ENCODE data around the gene PPM1H. TPM values are rescaled to one million over a fixed set of nuclear protein-coding genes. Genes with fewer than 3 reads are reported as not detected.

PPM1H gene
- total and polyA plus RNA-seq, 10 of the 15 experiments (the other 5 are each of a cell fraction or from before 2014, with no cell fraction given) = 0.11 to 0.83 (median 0.49) TPM

DNA sequence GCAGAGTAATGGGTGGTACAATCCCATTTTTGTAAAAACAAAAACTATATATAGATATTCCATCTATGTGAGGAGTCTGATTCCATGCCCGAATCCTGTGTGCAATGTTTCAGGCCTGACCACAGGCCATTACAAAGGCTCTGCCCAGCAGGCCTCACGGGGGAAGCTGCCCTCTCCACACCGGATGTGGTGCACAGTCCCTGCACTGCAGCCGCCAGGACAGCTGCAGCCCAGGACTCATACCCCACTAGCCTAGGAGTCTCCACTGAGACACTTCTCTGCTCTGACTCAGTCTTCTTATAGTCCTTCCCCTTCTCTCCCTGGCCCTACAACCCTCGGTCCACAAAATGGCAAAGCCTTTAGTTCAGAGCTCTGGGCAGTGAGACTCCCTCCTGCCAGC lies 190.4 kb downstream of the PPM1H start:
- in situ Hi-C loops (cut with MboI) = no loop called here
- no peaks in the 10 kb centered on the region for H3K79me2 ChIP-seq (ENCODE audit: control insufficient read depth, insufficient read depth, low read length)
- DNase-seq (ENCODE audit: low read depth, low spot score) = no peak
- H3K4me2 ChIP-seq (ENCODE audit: control insufficient read depth, insufficient read depth) = peak overlapping the region; percentile 31
- SMC1A ChIA-PET (ENCODE audit: uncharacterized antibody, unreplicated experiment) = interaction anchor here (0.6 kb wide), 1 partner anchor 40 kb away, joined by 3 read pairs; no protein-coding TSS in a partner anchor
- H3K9ac ChIP-seq (ENCODE audit: control insufficient read depth, insufficient read depth, low read length) = no peak overlapping the region
- peak; percentile 85 for ATAC-seq
- H2AFZ ChIP-seq (ENCODE audit: control insufficient read depth, low read depth, low read length) = peak overlapping the region; percentile 67
- POLR2A ChIA-PET = interaction anchor here (1.0 kb wide), 1 partner anchor 19 kb away, joined by 3 read pairs; no protein-coding TSS in a partner anchor
- CTCF ChIA-PET = no interaction called here
- 12% methylated on average over 5 of the region's 5 CpGs for WGBS (ENCODE audit: insufficient coverage, insufficient replicate concordance, low lambda C conversion rate, missing lambda C conversion rate)
- no peaks in the 10 kb centered on the region for H3K27me3 ChIP-seq (replicated peaks in 1 of 2; ENCODE audit: control insufficient read depth in 2 of 2, insufficient read depth in 2 of 2, low read length in 1 of 2)
- intact Hi-C loops (cut with micrococcal nuclease; ENCODE audit: unreplicated experiment) = no loop called here
- H3K36me3 ChIP-seq (ENCODE audit: control insufficient read depth in 2 of 2, insufficient read depth in 2 of 2, low read length in 1 of 2) = no peaks in the 10 kb centered on the region
- RAD21 ChIA-PET (ENCODE audit: unreplicated experiment) = no interaction called here
- H3K9me3 ChIP-seq (replicated peaks; ENCODE audit: control insufficient read depth, insufficient read depth, low read length) = no peaks in the 10 kb centered on the region
- H3K4me3 ChIP-seq = no peak overlapping the region
- no peaks in the 10 kb centered on the region for H4K20me1 ChIP-seq (ENCODE audit: control insufficient read depth, insufficient read depth)
- FAIRE-seq = no peak
- BruUV-seq (replicated peaks) = no TSS peak
- H3K27ac ChIP-seq (ENCODE audit: control insufficient read depth, insufficient read depth) = peak overlapping the region; percentile 49
- H3K4me1 ChIP-seq (ENCODE audit: control insufficient read depth, insufficient read depth, low read length) = peaks cover 8% of the 10 kb centered on the region
- no peak for TF ChIP-seq MYC (IDR thresholded peaks at IDR 0.05; ENCODE audit: insufficient read depth, insufficient read length, insufficient replicate concordance, low read length, severe bottlenecking)
- TF ChIP-seq NR2C1 (IDR thresholded peaks at IDR 0.05) = no peak
- peak; percentile 66; the same call in 1 of the 2 replicates for TF ChIP-seq EED (IDR thresholded peaks at IDR 0.05; ENCODE audit: low read depth)
- TF ChIP-seq, protein P1, sequence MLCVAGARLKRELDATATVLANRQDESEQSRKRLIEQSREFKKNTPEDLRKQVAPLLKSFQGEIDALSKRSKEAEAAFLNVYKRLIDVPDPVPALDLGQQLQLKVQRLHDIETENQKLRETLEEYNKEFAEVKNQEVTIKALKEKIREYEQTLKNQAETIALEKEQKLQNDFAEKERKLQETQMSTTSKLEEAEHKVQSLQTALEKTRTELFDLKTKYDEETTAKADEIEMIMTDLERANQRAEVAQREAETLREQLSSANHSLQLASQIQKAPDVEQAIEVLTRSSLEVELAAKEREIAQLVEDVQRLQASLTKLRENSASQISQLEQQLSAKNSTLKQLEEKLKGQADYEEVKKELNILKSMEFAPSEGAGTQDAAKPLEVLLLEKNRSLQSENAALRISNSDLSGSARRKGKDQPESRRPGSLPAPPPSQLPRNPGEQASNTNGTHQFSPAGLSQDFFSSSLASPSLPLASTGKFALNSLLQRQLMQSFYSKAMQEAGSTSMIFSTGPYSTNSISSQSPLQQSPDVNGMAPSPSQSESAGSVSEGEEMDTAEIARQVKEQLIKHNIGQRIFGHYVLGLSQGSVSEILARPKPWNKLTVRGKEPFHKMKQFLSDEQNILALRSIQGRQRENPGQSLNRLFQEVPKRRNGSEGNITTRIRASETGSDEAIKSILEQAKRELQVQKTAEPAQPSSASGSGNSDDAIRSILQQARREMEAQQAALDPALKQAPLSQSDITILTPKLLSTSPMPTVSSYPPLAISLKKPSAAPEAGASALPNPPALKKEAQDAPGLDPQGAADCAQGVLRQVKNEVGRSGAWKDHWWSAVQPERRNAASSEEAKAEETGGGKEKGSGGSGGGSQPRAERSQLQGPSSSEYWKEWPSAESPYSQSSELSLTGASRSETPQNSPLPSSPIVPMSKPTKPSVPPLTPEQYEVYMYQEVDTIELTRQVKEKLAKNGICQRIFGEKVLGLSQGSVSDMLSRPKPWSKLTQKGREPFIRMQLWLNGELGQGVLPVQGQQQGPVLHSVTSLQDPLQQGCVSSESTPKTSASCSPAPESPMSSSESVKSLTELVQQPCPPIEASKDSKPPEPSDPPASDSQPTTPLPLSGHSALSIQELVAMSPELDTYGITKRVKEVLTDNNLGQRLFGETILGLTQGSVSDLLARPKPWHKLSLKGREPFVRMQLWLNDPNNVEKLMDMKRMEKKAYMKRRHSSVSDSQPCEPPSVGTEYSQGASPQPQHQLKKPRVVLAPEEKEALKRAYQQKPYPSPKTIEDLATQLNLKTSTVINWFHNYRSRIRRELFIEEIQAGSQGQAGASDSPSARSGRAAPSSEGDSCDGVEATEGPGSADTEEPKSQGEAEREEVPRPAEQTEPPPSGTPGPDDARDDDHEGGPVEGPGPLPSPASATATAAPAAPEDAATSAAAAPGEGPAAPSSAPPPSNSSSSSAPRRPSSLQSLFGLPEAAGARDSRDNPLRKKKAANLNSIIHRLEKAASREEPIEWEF (IDR thresholded peaks at IDR 0.05; ENCODE audit: insufficient replicate concordance, low read depth, low read length) = no peak
- TF ChIP-seq, protein P2, sequence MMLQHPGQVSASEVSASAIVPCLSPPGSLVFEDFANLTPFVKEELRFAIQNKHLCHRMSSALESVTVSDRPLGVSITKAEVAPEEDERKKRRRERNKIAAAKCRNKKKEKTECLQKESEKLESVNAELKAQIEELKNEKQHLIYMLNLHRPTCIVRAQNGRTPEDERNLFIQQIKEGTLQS (IDR thresholded peaks at IDR 0.05; ENCODE audit: borderline replicate concordance, extremely low read depth, low read depth, low read length) = no peak
- TF ChIP-seq TCF12 (IDR thresholded peaks at IDR 0.05; ENCODE audit: low read depth, low read length) = peak; percentile 52; the same call in 1 of the 2 replicates
- no peak for TF ChIP-seq ASH2L (IDR thresholded peaks at IDR 0.05; ENCODE audit: borderline replicate concordance, low read depth)
- TF ChIP-seq, protein P3, sequence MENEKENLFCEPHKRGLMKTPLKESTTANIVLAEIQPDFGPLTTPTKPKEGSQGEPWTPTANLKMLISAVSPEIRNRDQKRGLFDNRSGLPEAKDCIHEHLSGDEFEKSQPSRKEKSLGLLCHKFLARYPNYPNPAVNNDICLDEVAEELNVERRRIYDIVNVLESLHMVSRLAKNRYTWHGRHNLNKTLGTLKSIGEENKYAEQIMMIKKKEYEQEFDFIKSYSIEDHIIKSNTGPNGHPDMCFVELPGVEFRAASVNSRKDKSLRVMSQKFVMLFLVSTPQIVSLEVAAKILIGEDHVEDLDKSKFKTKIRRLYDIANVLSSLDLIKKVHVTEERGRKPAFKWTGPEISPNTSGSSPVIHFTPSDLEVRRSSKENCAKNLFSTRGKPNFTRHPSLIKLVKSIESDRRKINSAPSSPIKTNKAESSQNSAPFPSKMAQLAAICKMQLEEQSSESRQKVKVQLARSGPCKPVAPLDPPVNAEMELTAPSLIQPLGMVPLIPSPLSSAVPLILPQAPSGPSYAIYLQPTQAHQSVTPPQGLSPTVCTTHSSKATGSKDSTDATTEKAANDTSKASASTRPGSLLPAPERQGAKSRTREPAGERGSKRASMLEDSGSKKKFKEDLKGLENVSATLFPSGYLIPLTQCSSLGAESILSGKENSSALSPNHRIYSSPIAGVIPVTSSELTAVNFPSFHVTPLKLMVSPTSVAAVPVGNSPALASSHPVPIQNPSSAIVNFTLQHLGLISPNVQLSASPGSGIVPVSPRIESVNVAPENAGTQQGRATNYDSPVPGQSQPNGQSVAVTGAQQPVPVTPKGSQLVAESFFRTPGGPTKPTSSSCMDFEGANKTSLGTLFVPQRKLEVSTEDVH (IDR thresholded peaks at IDR 0.05; ENCODE audit: low read depth, partially characterized antibody) = no peak
- TF ChIP-seq, protein P4, sequence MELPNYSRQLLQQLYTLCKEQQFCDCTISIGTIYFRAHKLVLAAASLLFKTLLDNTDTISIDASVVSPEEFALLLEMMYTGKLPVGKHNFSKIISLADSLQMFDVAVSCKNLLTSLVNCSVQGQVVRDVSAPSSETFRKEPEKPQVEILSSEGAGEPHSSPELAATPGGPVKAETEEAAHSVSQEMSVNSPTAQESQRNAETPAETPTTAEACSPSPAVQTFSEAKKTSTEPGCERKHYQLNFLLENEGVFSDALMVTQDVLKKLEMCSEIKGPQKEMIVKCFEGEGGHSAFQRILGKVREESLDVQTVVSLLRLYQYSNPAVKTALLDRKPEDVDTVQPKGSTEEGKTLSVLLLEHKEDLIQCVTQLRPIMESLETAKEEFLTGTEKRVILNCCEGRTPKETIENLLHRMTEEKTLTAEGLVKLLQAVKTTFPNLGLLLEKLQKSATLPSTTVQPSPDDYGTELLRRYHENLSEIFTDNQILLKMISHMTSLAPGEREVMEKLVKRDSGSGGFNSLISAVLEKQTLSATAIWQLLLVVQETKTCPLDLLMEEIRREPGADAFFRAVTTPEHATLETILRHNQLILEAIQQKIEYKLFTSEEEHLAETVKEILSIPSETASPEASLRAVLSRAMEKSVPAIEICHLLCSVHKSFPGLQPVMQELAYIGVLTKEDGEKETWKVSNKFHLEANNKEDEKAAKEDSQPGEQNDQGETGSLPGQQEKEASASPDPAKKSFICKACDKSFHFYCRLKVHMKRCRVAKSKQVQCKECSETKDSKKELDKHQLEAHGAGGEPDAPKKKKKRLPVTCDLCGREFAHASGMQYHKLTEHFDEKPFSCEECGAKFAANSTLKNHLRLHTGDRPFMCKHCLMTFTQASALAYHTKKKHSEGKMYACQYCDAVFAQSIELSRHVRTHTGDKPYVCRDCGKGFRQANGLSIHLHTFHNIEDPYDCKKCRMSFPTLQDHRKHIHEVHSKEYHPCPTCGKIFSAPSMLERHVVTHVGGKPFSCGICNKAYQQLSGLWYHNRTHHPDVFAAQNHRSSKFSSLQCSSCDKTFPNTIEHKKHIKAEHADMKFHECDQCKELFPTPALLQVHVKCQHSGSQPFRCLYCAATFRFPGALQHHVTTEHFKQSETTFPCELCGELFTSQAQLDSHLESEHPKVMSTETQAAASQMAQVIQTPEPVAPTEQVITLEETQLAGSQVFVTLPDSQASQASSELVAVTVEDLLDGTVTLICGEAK (IDR thresholded peaks at IDR 0.05; ENCODE audit: borderline replicate concordance) = no peak

Measured in GM12878 (cell line).